Mucosa of stomach (tissue), 1 donor: ENCODE data around the gene PNMA1.
A peak's percentile ranks its signal among the peaks of the same experiment; 100 is the strongest.

Experiments used
- H3K27me3 ChIP-seq: one replicate; pipeline ENCODE4 v1.7.0; 2013; ENCODE audit warnings: mild to moderate bottlenecking, low read length; ENCODE audit not compliant: control insufficient read depth, insufficient read depth
- H3K36me3 ChIP-seq: one replicate; pipeline ENCODE4 v1.7.0; 2013; ENCODE audit warnings: low read length; ENCODE audit not compliant: control insufficient read depth, insufficient read depth
- H3K4me1 ChIP-seq: one replicate; pipeline ENCODE4 v1.7.0; 2013; ENCODE audit warnings: mild to moderate bottlenecking, low read length; ENCODE audit not compliant: control insufficient read depth, insufficient read depth
- H3K4me3 ChIP-seq: one replicate; pipeline ENCODE4 v1.7.0; 2013; ENCODE audit warnings: low read length
- H3K9ac ChIP-seq: one replicate; pipeline ENCODE4 v1.7.0; 2013; ENCODE audit warnings: mild to moderate bottlenecking, low read length, moderate library complexity
- H3K9me3 ChIP-seq: one replicate; pipeline ENCODE4 v1.7.0; 2013; ENCODE audit warnings: mild to moderate bottlenecking, low read length, moderate library complexity; ENCODE audit not compliant: control insufficient read depth
- donor health status: Pancreatic carcinoma.

The PNMA1 gene

GRCh38 chr14:73740618-73741326 is 26.6 kb upstream of the PNMA1 start:
- H3K9ac ChIP-seq, result peak overlapping the region; percentile 62

GRCh38 chr14:73739899-73740617 is 25.9 kb upstream of the PNMA1 start:
- peaks cover 67% of the 10 kb centered on the region for H3K4me1 ChIP-seq
- peak overlapping the region; percentile 62 for H3K9ac ChIP-seq
- H3K9me3 ChIP-seq, result no peaks in the 10 kb centered on the region
- no peaks in the 10 kb centered on the region for H3K27me3 ChIP-seq
- H3K36me3 ChIP-seq, result peaks cover 11% of the 10 kb centered on the region
- no peak overlapping the region for H3K4me3 ChIP-seq

More at GRCh38 chr14:73740618-73741326, 26.6 kb upstream of the PNMA1 start:
- Histone ChIP-seq H3K36me3 (peaks cover 11% of the 10 kb centered on the region), H3K4me3 (no peak overlapping the region), H3K4me1 (peaks cover 74% of the 10 kb centered on the region), H3K27me3 (no peaks in the 10 kb centered on the region), H3K9me3 (no peaks in the 10 kb centered on the region)

GRCh38 chr14:73739174-73739898 is 25.2 kb upstream of the PNMA1 start:
- peaks cover 15% of the 10 kb centered on the region for H3K36me3 ChIP-seq
- peak overlapping the region; percentile 62 for H3K9ac ChIP-seq
- no peaks in the 10 kb centered on the region for H3K9me3 ChIP-seq
- no peaks in the 10 kb centered on the region for H3K27me3 ChIP-seq
- H3K4me3 ChIP-seq, result no peak overlapping the region
- H3K4me1 ChIP-seq, result peaks cover 60% of the 10 kb centered on the region

- no peak overlapping the region for H3K9ac ChIP-seq
- peaks cover 17% of the 10 kb centered on the region for H3K36me3 ChIP-seq
- peaks cover 53% of the 10 kb centered on the region for H3K4me1 ChIP-seq
- no peak overlapping the region for H3K4me3 ChIP-seq
- H3K27me3 ChIP-seq, result no peaks in the 10 kb centered on the region
- H3K9me3 ChIP-seq, result no peaks in the 10 kb centered on the region
Observed at GRCh38 chr14:73738518-73739173, 24.5 kb upstream of the PNMA1 start.

- Histone ChIP-seq H3K4me3 (no peak overlapping the region), H3K9me3 (no peaks in the 10 kb centered on the region), H3K36me3 (peaks cover 17% of the 10 kb centered on the region), H3K4me1 (peaks cover 39% of the 10 kb centered on the region), H3K27me3 (no peaks in the 10 kb centered on the region), H3K9ac (no peak overlapping the region)
Observed at GRCh38 chr14:73736842-73737241, 22.7 kb upstream of the PNMA1 start.

- Histone ChIP-seq H3K27me3 (no peaks in the 10 kb centered on the region), H3K36me3 (peaks cover 17% of the 10 kb centered on the region), H3K9ac (no peak overlapping the region), H3K9me3 (no peaks in the 10 kb centered on the region), H3K4me1 (peaks cover 49% of the 10 kb centered on the region), H3K4me3 (no peak overlapping the region)
Observed at GRCh38 chr14:73732006-73732405, 17.8 kb upstream of the PNMA1 start.

GRCh38 chr14:73731111-73731510 is 16.9 kb upstream of the PNMA1 start:
- Histone ChIP-seq H3K36me3 (peaks cover 21% of the 10 kb centered on the region), H3K27me3 (no peaks in the 10 kb centered on the region), H3K4me1 (peaks cover 58% of the 10 kb centered on the region), H3K9ac (peak overlapping the region; percentile 36), H3K9me3 (no peaks in the 10 kb centered on the region), H3K4me3 (no peak overlapping the region)

GRCh38 chr14:73729556-73730265 is 15.5 kb upstream of the PNMA1 start:
- Histone ChIP-seq H3K36me3 (peaks cover 34% of the 10 kb centered on the region), H3K27me3 (no peaks in the 10 kb centered on the region), H3K4me3 (no peak overlapping the region), H3K9me3 (no peaks in the 10 kb centered on the region), H3K4me1 (peaks cover 72% of the 10 kb centered on the region), H3K9ac (peak overlapping the region; percentile 42)

GRCh38 chr14:73728717-73729330 is 14.6 kb upstream of the PNMA1 start:
- Histone ChIP-seq H3K4me3 (no peak overlapping the region), H3K36me3 (peaks cover 34% of the 10 kb centered on the region), H3K27me3 (no peaks in the 10 kb centered on the region), H3K9ac (peak overlapping the region; percentile 42), H3K9me3 (no peaks in the 10 kb centered on the region), H3K4me1 (peaks cover 81% of the 10 kb centered on the region)

GRCh38 chr14:73727166-73727565 is 13.0 kb upstream of the PNMA1 start:
- peaks cover 40% of the 10 kb centered on the region for H3K36me3 ChIP-seq
- H3K4me1 ChIP-seq, result peaks cover 89% of the 10 kb centered on the region
- no peak overlapping the region for H3K9ac ChIP-seq

More at GRCh38 chr14:73727166-73727565, 13.0 kb upstream of the PNMA1 start:
- Histone ChIP-seq H3K9me3 (no peaks in the 10 kb centered on the region), H3K4me3 (no peak overlapping the region), H3K27me3 (no peaks in the 10 kb centered on the region)
